GM12874 (cell line): ENCODE results near the gene RABL3.

Experiments
- CTCF ChIP-seq: IDR thresholded peaks from 2 replicates; pipeline ENCODE4 v1.5.1; 2011; ENCODE audit warnings: low read depth, mild to moderate bottlenecking, control low read depth, low read length, moderate library complexity; ENCODE audit not compliant: insufficient read depth

The RABL3 gene

GRCh38 chr3:120688121-120688520 is 54.2 kb downstream of the RABL3 start:
- TF ChIP-seq CTCF: no peak

GRCh38 chr3:120685411-120685810 is 56.9 kb downstream of the RABL3 start:
- no peak for TF ChIP-seq CTCF

- TF ChIP-seq CTCF: no peak
Observed at GRCh38 chr3:120684896-120685295, 57.4 kb downstream of the RABL3 start.

GRCh38 chr3:120683671-120684301 is 58.5 kb downstream of the RABL3 start:
- TF ChIP-seq CTCF: no peak

GRCh38 chr3:120683213-120683612 is 59.1 kb downstream of the RABL3 start:
- no peak for TF ChIP-seq CTCF

GRCh38 chr3:120682095-120682681 is 60.1 kb downstream of the RABL3 start, which contains the start of gene HGD:
Gene HGD, minus strand, starts transcription at chr3:120682239. Its CDS starts 128 bp downstream, at chr3:120682111.
- TF ChIP-seq CTCF: no peak

- TF ChIP-seq CTCF: no peak
Observed at GRCh38 chr3:120681506-120682038, 60.7 kb downstream of the RABL3 start.
